IMR-90 (cell line): Measurements from ENCODE around the gene PXK. TPM values are rescaled to one million over a fixed set of nuclear protein-coding genes. Genes with fewer than 3 reads are reported as not detected.

ENCODE experiments used
- ATAC-seq: fragments of 200-7000 bp; cut with Tn5 transposase; 2 replicates; pipeline ENCODE4 v1.9.1; 2020; ENCODE audit warnings: low read depth, mild to moderate bottlenecking, moderate library complexity
- BruUV-seq: library from RNA; stranded (reverse); fragments of 400-500 nt; replicated peaks from 2 replicates; lab custom pipeline; 2021; lab: Mats Ljungman, UMichigan
- CTCF ChIA-PET: fragments of 300-600 bp; formaldehyde crosslinking; extraction: SDS; loops from one replicate; lab custom pipeline; 2021; ENCODE audit warnings: antibody characterized with exemption; lab: Yijun Ruan, JAX
- POLR2A ChIA-PET: fragments of 300-600 bp; sonication (Branson Sonifier 250); formaldehyde crosslinking; loops from one replicate; lab custom pipeline; 2022; ENCODE audit warnings: antibody characterized with exemption; ENCODE audit not compliant: unreplicated experiment; lab: Charles Lee
- DNase-seq: peaks from one replicate; pipeline ENCODE4 v3.0.0; 2013
- H2AFZ ChIP-seq: replicated peaks from 2 replicates; pipeline ENCODE3; 2013; ENCODE audit warnings: low read length, mild to moderate bottlenecking; ENCODE audit not compliant: poor library complexity
- H2AK5ac ChIP-seq: 2 replicates; pipeline ENCODE4 v1.6.1; 2013; ENCODE audit warnings: low read depth, low read length, inconsistent platforms
- H2AK9ac ChIP-seq: replicated peaks from 2 replicates; pipeline ENCODE3; 2013; ENCODE audit warnings: mild to moderate bottlenecking, low read depth, low read length, moderate library complexity; ENCODE audit not compliant: poor library complexity
- H2BK120ac ChIP-seq: 2 replicates; pipeline ENCODE4 v1.6.1; 2013; ENCODE audit warnings: low read depth, low read length, inconsistent platforms
- H2BK15ac ChIP-seq: 3 replicates; pipeline ENCODE4 v1.6.1; 2013; ENCODE audit warnings: low read depth, low read length, inconsistent platforms
- H2BK20ac ChIP-seq: 2 replicates; pipeline ENCODE4 v1.6.1; 2013; ENCODE audit warnings: low read depth, mild to moderate bottlenecking, inconsistent platforms, low read length, moderate library complexity
- H2BK5ac ChIP-seq: 2 replicates; pipeline ENCODE4 v1.6.1; 2013; ENCODE audit warnings: mild to moderate bottlenecking, low read depth, low read length, inconsistent platforms; ENCODE audit not compliant: poor library complexity, severe bottlenecking
- H3K14ac ChIP-seq: replicated peaks from 2 replicates; pipeline ENCODE4 v1.6.1; 2013; ENCODE audit warnings: low read depth, low read length, inconsistent platforms
- H3K18ac ChIP-seq: 2 replicates; pipeline ENCODE4 v1.6.1; 2013; ENCODE audit warnings: low read depth, low read length, control low read depth
- H3K23ac ChIP-seq: 2 replicates; pipeline ENCODE4 v1.6.1; 2013; ENCODE audit warnings: low read depth, low read length, inconsistent platforms
- H3K27ac ChIP-seq: 2 replicates; pipeline ENCODE4 v1.5.1; 2013; ENCODE audit warnings: mild to moderate bottlenecking, control low read depth, low read length; ENCODE audit not compliant: insufficient read depth
- H3K27me3 ChIP-seq: 2 replicates; pipeline ENCODE4 v1.6.1; 2013; ENCODE audit warnings: low read length; ENCODE audit not compliant: control insufficient read depth, insufficient read depth
- H3K36me3 ChIP-seq: 2 replicates; pipeline ENCODE4 v1.6.1; 2013; ENCODE audit warnings: low read length, mixed read lengths; ENCODE audit not compliant: control insufficient read depth, insufficient read depth
- H3K4ac ChIP-seq: 2 replicates; pipeline ENCODE4 v1.6.1; 2013; ENCODE audit warnings: low read depth, low read length, inconsistent platforms
- H3K4me1 ChIP-seq: 2 replicates; pipeline ENCODE4 v1.6.1; 2013; ENCODE audit warnings: low read length, mixed read lengths; ENCODE audit not compliant: control insufficient read depth, insufficient read depth
- H3K4me2 ChIP-seq: 2 replicates; pipeline ENCODE4 v1.6.1; 2013; ENCODE audit warnings: low read depth, mild to moderate bottlenecking, control low read depth, low read length, moderate library complexity
- H3K4me3 ChIP-seq: 2 replicates; pipeline ENCODE4 v1.5.1; 2013; ENCODE audit warnings: low read depth, mild to moderate bottlenecking, control low read depth, low read length, moderate library complexity; ENCODE audit not compliant: insufficient read depth
- H3K56ac ChIP-seq: 2 replicates; pipeline ENCODE4 v1.6.1; 2013; ENCODE audit warnings: low read length, inconsistent platforms; ENCODE audit not compliant: insufficient read depth; ENCODE audit errors: extremely low read depth
- H3K79me1 ChIP-seq, 2 experiments: 2 replicates each; pipeline ENCODE4 v1.6.1; 2013; ENCODE audit warnings: low read length in 2 of 2, inconsistent platforms in 1 of 2, low read depth in 1 of 2
- H3K9ac ChIP-seq: 2 replicates; pipeline ENCODE4 v1.6.1; 2013; ENCODE audit warnings: low read depth, low read length, control low read depth
- H3K9me1 ChIP-seq: 2 replicates; pipeline ENCODE4 v1.6.1; 2013; ENCODE audit warnings: low read length, inconsistent platforms; ENCODE audit not compliant: insufficient read depth
- H3K9me3 ChIP-seq: 2 replicates; pipeline ENCODE4 v1.6.1; 2013; ENCODE audit warnings: low read length; ENCODE audit not compliant: control insufficient read depth, insufficient read depth
- H4K20me1 ChIP-seq: 2 replicates; pipeline ENCODE4 v1.6.1; 2013; ENCODE audit warnings: low read length, inconsistent platforms; ENCODE audit not compliant: insufficient read depth
- H4K5ac ChIP-seq: 2 replicates; pipeline ENCODE4 v1.6.1; 2013; ENCODE audit warnings: mild to moderate bottlenecking, low read depth, low read length, control low read depth
- H4K8ac ChIP-seq, 2 experiments: 2 replicates each; pipeline ENCODE4 v1.6.1; 2013; ENCODE audit warnings: low read depth in 2 of 2, low read length in 2 of 2, control low read depth in 1 of 2, inconsistent platforms in 1 of 2
- H4K91ac ChIP-seq: 2 replicates; pipeline ENCODE4 v1.6.1; 2013; ENCODE audit warnings: low read depth, low read length, inconsistent platforms; ENCODE audit not compliant: insufficient read depth
- CEBPB ChIP-seq: IDR thresholded peaks from 2 replicates; pipeline ENCODE4 v1.6.1; 2012; ENCODE audit warnings: low read depth, low read length, improper control_type of control experiment
- FOS ChIP-seq: fragments of 150-350 bp; IDR thresholded peaks from 2 replicates; pipeline ENCODE4 v1.6.1; 2016; ENCODE audit warnings: low read depth, low read length
- MAFK ChIP-seq: IDR thresholded peaks from 2 replicates; pipeline ENCODE4 v1.6.1; 2012; ENCODE audit warnings: low read depth, low read length, improper control_type of control experiment
- MXI1 ChIP-seq: IDR thresholded peaks from 2 replicates; pipeline ENCODE4 v1.6.1; 2012; ENCODE audit warnings: low read depth, mild to moderate bottlenecking, low read length, moderate library complexity, borderline replicate concordance
- POLR2A ChIP-seq: IDR thresholded peaks from 2 replicates; pipeline ENCODE4 v1.6.1; 2012; ENCODE audit warnings: mild to moderate bottlenecking, low read depth, low read length
- SMC3 ChIP-seq: fragments of 150-350 bp; IDR thresholded peaks from 2 replicates; pipeline ENCODE4 v1.6.1; 2016; ENCODE audit warnings: low read depth, mild to moderate bottlenecking, antibody characterized with exemption, low read length, moderate library complexity
- WGBS, 2 experiments: methylation state at CpG; one replicate each; pipeline versions ENCODE4 v1.1.5 to v1.1.7; 2013; ENCODE audit warnings: missing lambda C conversion rate in 2 of 2; ENCODE audit not compliant: insufficient read length in 1 of 2; ENCODE audit errors: extremely low coverage in 2 of 2; 5-methylcytosine and 5-hydroxymethylcytosine counted together
- dilution Hi-C: fragments of 300-500 bp; cut with HindIII; formaldehyde crosslinking; loops from one replicate; pipeline ENCODE4 v1.14.3; 2018; ENCODE audit warnings: low sequenced_read_pairs; ENCODE audit not compliant: unreplicated experiment
- in situ Hi-C: fragments of 300-500 bp; cut with MboI; formaldehyde crosslinking; loops from 3 replicates; pipeline ENCODE4 v1.14.3; 2019; ENCODE audit warnings: low sequenced_read_pairs, inconsistent platforms, mixed read lengths
- intact Hi-C: fragments of 100-400 bp; cut with micrococcal nuclease; formaldehyde crosslinking; loops from 2 replicates; pipeline ENCODE4 v1.10.0; 2022
- polyA plus RNA-seq, 3 experiments: library from polyadenylated mRNA; depleted of rRNA; stranded (reverse); fragments of >200 nt; gene quantifications; 2 replicates each; pipeline ENCODE4 v1.2.3, GENCODE V29; 2012; ENCODE audit warnings: low replicate concordance in 1 of 3
- total RNA-seq: library from RNA; depleted of rRNA; stranded (reverse); fragments of >200 nt; gene quantifications from 2 replicates; pipeline ENCODE4 v1.2.3, GENCODE V29; 2012
- TF ChIP-seq, protein P1 (sequence below): conservative IDR thresholded peaks from 2 replicates; pipeline ENCODE4 v1.5.1; 2012; ENCODE audit warnings: mild to moderate bottlenecking, low read depth, low read length, improper control_type of control experiment
- TF ChIP-seq, protein P2 (sequence below): fragments of 150-350 bp; IDR thresholded peaks from 2 replicates; pipeline ENCODE4 v1.6.1; 2016; ENCODE audit warnings: low read depth, mild to moderate bottlenecking, low read length, moderate library complexity, borderline replicate concordance

PXK gene
- total and polyA plus RNA-seq, 2 of the 4 experiments (the other 2 are of a cell fraction), result 14.3 to 17.7 TPM

DNA sequence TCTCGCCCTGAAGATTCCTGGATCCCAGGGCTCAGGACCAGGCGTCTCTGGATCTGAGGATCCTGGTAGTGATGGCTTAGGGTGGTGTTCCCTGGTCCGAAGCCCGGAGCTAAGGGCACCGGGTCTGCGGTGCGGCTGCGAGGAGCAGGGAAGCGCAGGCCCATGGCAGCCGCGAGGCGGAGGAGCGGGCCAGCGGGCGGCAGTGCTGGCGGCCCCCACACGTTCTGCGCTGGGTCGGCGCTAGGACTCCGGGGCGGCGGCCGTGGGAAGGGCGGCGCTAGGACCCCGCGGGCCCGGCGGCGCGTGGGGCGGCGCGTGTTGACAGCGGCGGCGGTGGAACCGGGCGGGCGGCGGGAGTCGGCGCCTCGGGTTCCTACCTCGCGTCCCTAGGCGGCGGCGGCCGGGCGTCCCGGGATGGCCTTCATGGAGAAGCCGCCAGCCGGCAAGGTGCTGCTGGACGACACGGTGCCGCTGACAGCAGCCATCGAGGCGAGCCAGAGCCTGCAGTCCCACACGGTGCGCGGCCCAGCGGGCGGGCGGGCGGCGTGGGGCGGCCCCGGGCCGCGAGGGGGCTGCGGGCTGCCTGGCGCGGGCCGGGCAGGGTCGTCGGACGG lies at the start of gene PXK (continued):
- no peak for TF ChIP-seq CEBPB
- TF ChIP-seq, protein P1, sequence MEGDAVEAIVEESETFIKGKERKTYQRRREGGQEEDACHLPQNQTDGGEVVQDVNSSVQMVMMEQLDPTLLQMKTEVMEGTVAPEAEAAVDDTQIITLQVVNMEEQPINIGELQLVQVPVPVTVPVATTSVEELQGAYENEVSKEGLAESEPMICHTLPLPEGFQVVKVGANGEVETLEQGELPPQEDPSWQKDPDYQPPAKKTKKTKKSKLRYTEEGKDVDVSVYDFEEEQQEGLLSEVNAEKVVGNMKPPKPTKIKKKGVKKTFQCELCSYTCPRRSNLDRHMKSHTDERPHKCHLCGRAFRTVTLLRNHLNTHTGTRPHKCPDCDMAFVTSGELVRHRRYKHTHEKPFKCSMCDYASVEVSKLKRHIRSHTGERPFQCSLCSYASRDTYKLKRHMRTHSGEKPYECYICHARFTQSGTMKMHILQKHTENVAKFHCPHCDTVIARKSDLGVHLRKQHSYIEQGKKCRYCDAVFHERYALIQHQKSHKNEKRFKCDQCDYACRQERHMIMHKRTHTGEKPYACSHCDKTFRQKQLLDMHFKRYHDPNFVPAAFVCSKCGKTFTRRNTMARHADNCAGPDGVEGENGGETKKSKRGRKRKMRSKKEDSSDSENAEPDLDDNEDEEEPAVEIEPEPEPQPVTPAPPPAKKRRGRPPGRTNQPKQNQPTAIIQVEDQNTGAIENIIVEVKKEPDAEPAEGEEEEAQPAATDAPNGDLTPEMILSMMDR, result peak; percentile 37
- TF ChIP-seq POLR2A, result peak; percentile 32; the same call in 1 of the 2 replicates

DNA sequence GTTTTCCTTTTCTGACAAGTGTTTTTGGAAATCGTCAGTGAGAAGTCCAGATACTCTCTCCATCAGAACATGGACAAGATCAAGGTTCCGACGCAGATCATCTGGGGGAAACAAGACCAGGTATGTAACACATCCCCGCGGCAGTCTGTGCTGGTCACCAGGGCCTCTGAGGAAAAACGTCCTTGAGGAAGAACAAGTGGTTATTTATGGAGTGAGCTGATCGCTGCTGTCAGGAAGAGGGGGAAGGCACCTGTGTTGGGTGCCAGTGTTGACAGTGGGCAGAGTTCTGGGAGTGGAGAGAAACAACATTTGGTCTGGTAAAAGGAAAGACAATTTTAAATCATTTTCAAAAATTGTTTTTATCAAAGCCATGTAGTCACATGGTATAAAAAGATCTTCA lies 47.4 kb upstream of the PXK start:
- Histone ChIP-seq H3K18ac (no peak overlapping the region), H3K4ac (no peak overlapping the region), H4K5ac (no peak overlapping the region), H2BK20ac (no peak overlapping the region), H4K8ac (no peak overlapping the region), H3K4me1 (no peaks in the 10 kb centered on the region), H3K4me3 (no peak overlapping the region), H3K79me1 (no peaks in the 10 kb centered on the region), H4K20me1 (no peaks in the 10 kb centered on the region), H3K9me3 (no peaks in the 10 kb centered on the region), H3K9ac (no peak overlapping the region), H2AK9ac (peak overlapping the region; percentile 15), H3K14ac (no peak overlapping the region), H2BK5ac (no peak overlapping the region), H3K36me3 (peaks cover 10% of the 10 kb centered on the region; the same call in 1 of the 2 replicates), H3K56ac (no peak overlapping the region), H3K23ac (no peak overlapping the region), H2AK5ac (no peak overlapping the region), H2BK120ac (no peak overlapping the region), H3K9me1 (no peaks in the 10 kb centered on the region), H4K91ac (no peak overlapping the region), H3K27me3 (no peaks in the 10 kb centered on the region), H2AFZ (no peak overlapping the region), H3K27ac (no peak overlapping the region), H2BK15ac (no peak overlapping the region), H3K4me2 (no peak overlapping the region)
- DNase-seq (no peak), ATAC-seq (no peak)
- in situ Hi-C loops (no loop called here), intact Hi-C loops (no loop called here), dilution Hi-C loops (no loop called here)
- TF ChIP-seq MAFK (no peak), FOS (no peak), SMC3 (no peak), MXI1 (no peak)
- TF ChIP-seq, protein P2, sequence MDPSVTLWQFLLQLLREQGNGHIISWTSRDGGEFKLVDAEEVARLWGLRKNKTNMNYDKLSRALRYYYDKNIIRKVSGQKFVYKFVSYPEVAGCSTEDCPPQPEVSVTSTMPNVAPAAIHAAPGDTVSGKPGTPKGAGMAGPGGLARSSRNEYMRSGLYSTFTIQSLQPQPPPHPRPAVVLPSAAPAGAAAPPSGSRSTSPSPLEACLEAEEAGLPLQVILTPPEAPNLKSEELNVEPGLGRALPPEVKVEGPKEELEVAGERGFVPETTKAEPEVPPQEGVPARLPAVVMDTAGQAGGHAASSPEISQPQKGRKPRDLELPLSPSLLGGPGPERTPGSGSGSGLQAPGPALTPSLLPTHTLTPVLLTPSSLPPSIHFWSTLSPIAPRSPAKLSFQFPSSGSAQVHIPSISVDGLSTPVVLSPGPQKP, result no peak
- CTCF ChIA-PET, result no interaction called here
- POLR2A ChIA-PET, result no interaction called here
- BruUV-seq, result no TSS peak
- WGBS, 2 experiments, result 90% methylated on average over 6 of the region's 7 CpGs; no CpG with 5 or more reads in 1 of the 2 experiments
